PFSK-1 (cell line): Measurements from ENCODE around the gene ADM2.

ENCODE experiments used
- FOXP2 ChIP-seq: optimal IDR thresholded peaks from 2 replicates; pipeline ENCODE3; 2011; ENCODE audit warnings: borderline replicate concordance, control low read depth, inconsistent platforms; ENCODE audit not compliant: insufficient read depth; ENCODE audit errors: extremely low read length, extremely low read depth
- POLR2AphosphoS5 ChIP-seq: IDR thresholded peaks from 2 replicates; pipeline ENCODE4 v1.6.1; 2012; ENCODE audit warnings: low read depth, mild to moderate bottlenecking, control low read depth, low read length, moderate library complexity
- SIN3A ChIP-seq: IDR thresholded peaks from 2 replicates; pipeline ENCODE4 v1.6.1; 2012; ENCODE audit warnings: mild to moderate bottlenecking, low read length, moderate library complexity, borderline replicate concordance; ENCODE audit not compliant: insufficient read depth
- TAF1 ChIP-seq: IDR thresholded peaks from 2 replicates; pipeline ENCODE4 v1.6.1; 2012; ENCODE audit warnings: low read length, control low read depth, borderline replicate concordance; ENCODE audit not compliant: insufficient read depth
- TF ChIP-seq, protein P1 (sequence below), 2 experiments: IDR thresholded peaks; 2 replicates each; pipeline versions ENCODE4 v1.6.1 to v1.8.0; 2011 to 2012; ENCODE audit warnings: low read depth in 2 of 2, low read length in 2 of 2, control low read depth in 1 of 2, inconsistent platforms in 1 of 2, mild to moderate bottlenecking in 1 of 2, moderate library complexity in 1 of 2; ENCODE audit not compliant: insufficient read depth in 1 of 2

The ADM2 gene

DNA sequence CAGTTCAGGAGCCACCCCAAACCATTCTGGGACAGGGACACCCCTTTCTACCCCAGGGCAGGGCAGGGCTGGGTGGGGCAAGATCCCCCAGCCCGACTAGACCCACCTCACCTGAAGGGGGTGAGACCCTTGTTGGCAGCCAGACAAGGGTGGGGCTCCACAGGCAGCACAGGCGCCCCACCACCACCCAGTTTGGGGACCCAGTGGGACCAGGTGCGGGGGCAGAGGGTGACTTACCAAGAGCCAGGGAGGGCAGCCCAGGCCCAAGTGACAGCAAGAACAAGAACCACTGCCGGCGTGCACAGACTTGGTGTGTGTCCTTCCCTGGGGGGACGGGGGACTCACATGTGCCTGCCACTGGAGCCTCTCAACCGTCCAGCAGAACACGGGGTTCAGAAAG lies 2.2 kb downstream of the ADM2 start:
- no peak for TF ChIP-seq SIN3A
- TF ChIP-seq FOXP2: no peak
- no peak for TF ChIP-seq POLR2AphosphoS5
- TF ChIP-seq TAF1: no peak
- TF ChIP-seq, protein P1, sequence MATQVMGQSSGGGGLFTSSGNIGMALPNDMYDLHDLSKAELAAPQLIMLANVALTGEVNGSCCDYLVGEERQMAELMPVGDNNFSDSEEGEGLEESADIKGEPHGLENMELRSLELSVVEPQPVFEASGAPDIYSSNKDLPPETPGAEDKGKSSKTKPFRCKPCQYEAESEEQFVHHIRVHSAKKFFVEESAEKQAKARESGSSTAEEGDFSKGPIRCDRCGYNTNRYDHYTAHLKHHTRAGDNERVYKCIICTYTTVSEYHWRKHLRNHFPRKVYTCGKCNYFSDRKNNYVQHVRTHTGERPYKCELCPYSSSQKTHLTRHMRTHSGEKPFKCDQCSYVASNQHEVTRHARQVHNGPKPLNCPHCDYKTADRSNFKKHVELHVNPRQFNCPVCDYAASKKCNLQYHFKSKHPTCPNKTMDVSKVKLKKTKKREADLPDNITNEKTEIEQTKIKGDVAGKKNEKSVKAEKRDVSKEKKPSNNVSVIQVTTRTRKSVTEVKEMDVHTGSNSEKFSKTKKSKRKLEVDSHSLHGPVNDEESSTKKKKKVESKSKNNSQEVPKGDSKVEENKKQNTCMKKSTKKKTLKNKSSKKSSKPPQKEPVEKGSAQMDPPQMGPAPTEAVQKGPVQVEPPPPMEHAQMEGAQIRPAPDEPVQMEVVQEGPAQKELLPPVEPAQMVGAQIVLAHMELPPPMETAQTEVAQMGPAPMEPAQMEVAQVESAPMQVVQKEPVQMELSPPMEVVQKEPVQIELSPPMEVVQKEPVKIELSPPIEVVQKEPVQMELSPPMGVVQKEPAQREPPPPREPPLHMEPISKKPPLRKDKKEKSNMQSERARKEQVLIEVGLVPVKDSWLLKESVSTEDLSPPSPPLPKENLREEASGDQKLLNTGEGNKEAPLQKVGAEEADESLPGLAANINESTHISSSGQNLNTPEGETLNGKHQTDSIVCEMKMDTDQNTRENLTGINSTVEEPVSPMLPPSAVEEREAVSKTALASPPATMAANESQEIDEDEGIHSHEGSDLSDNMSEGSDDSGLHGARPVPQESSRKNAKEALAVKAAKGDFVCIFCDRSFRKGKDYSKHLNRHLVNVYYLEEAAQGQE (IDR thresholded peaks at IDR 0.05; ENCODE audit: insufficient read depth in 1 of 2, low read depth in 2 of 2, low read length in 2 of 2): no peak

DNA sequence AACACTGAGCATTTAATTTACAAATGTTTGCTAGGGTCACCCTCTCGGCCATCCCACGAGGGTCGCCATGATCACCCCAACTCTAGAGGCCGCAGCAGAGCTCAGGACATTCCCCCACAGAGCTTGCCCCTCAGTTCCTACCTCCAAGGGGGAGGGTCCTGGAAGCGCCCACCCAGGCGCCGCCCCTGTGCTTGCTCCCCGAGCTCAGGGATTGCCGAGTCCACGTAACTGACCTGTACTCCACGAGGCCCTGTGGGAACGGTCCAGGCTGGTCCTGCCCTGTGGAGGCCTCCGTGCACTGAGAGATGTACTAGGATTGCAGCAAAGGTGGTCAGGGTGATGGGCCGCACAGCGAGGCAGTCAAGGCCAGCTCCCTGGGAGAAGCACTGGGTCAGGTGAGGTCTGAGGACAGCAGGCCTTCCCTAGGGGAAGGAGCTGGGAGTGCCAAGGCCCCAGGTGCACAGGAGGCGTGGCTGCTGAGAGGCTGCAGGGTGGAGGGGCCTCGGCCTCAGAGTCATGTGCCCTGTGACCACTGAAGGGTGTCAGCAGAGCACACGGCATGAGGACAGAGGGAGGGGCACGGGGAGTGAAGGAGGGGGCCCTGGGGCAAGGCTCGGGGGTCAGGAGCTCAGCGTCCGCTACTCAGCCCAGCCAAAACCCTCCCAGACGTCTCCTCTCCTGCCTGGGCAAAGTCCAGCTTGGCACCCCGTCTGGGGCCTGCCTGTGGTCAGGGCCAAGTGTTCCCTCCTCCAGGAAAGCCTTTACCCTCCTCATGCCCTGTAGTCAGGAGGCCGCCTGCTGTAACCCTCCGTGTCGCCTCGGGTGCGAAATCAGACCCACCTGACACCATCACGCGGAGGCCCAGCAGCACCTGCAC lies 2.9 kb downstream of the ADM2 start:
- no peak for TF ChIP-seq FOXP2
- no peak for TF ChIP-seq SIN3A
- no peak for TF ChIP-seq POLR2AphosphoS5
- TF ChIP-seq TAF1: no peak
- TF ChIP-seq, protein P1 (IDR thresholded peaks at IDR 0.05; ENCODE audit: insufficient read depth in 1 of 2, low read depth in 2 of 2, low read length in 2 of 2): no peak

DNA sequence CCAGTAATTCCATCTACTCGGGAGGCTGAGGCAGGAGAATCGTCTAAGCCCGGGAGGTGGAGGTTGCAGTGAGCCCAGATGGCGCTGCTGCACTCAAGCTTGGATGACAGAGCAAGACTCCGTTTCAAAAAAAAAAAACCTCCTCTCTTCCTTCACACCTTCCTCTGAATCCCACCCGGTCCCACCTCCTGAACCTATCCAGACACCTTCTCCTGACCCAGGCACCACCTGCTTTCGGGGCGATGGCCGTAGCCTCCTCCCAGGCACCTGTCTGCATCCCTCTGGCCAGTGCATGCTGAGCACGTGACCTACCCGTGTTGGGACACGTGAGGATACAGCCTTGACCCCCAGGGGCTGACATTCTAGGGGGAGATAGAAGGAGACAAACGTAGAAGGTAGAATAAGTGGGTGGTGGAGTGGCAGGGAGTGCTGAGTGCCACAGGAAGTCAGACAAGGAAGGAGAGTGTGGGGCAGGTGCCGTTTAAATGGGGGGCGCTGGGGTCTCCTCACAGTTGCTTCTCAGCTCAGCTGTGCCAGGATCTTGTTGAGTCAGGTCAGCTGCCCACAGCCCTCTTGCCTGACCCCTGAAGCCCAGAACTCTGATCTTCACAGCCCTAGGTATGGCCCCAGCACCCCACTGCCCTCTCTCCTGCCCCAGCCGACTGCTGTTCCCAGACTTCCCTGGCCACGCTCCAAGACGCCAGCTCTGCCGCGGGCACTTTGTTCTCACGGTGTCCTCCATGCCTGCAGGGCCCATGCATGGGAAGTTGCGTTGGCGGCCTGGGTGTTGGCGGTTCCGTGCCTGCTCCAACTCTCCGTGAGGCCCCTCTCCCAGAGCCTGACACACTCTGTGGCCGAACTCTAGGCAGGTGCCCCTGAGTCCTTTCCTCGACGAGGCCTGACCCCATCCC lies 4.1 kb downstream of the ADM2 start:
- TF ChIP-seq FOXP2 (no peak), SIN3A (no peak), POLR2AphosphoS5 (peak; percentile 62), TAF1 (no peak)
- TF ChIP-seq, protein P1 (IDR thresholded peaks at IDR 0.05; ENCODE audit: insufficient read depth in 1 of 2, low read depth in 2 of 2, low read length in 2 of 2): no peak

DNA sequence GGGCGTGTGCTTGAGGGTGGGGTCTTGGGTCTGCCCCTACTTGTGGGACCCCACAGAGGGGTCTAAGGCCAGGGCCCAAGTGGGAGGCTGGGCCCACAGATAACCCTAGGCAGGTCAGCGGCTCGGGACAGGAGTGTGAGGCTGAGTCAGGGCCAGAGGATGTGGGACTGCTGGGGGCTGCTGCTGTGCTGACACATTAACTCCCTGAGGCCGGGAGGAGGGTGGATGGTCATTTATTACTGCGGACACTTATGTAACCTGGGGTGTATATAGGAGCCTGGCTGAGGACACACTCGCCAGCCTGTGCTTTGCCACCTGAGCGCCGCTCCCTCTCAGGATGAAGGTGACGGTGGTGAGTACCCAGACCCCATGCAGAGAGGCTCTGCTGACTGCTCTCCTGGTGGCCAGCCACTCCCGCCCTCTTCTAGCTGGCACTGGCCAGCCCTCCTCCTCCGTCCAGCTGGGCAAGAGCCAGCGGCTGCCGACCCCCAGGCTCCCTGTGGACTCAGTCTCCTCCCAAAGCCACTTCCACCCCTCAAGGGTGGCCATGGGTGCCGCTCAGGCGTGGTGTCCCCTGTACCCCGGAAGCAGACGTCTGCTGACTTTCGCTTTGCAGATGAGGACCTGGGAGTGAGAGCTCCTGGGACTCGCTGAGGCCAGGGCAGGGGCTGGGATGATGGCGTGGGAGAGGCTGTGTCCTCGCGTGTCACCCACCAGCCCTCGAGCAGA lies 5.4 kb downstream of the ADM2 start, which contains the start of gene MIOX:
TSS of gene MIOX (plus strand) at position 299 of the 729 bp plus-strand sequence. CDS start at position 338, 39 bp downstream.
- TF ChIP-seq SIN3A (no peak), TAF1 (no peak), FOXP2 (no peak), POLR2AphosphoS5 (no peak)
- TF ChIP-seq, protein P1 (IDR thresholded peaks at IDR 0.05; ENCODE audit: insufficient read depth in 1 of 2, low read depth in 2 of 2, low read length in 2 of 2): no peak
